HG02970 (cell line): ENCODE measurements around the gene FARP2.
"Not testable (repeated sequence)": the region's sequence is repeated elsewhere in the genome, so short reads cannot be mapped to it uniquely, and the experiment has no call there.

Experiments
- ATAC-seq: cut with Tn5 transposase; IDR thresholded peaks from one replicate; pipeline ENCODE4 v1.9.1; 2021; ENCODE audit warnings: mild to moderate bottlenecking, moderate library complexity, moderate number of reproducible peaks; ENCODE audit not compliant: unreplicated experiment, low FRiP score

The FARP2 gene

GRCh38 chr2:241500016-241500415, 143.9 kb downstream of the FARP2 start:
- no peak for ATAC-seq

DNA sequence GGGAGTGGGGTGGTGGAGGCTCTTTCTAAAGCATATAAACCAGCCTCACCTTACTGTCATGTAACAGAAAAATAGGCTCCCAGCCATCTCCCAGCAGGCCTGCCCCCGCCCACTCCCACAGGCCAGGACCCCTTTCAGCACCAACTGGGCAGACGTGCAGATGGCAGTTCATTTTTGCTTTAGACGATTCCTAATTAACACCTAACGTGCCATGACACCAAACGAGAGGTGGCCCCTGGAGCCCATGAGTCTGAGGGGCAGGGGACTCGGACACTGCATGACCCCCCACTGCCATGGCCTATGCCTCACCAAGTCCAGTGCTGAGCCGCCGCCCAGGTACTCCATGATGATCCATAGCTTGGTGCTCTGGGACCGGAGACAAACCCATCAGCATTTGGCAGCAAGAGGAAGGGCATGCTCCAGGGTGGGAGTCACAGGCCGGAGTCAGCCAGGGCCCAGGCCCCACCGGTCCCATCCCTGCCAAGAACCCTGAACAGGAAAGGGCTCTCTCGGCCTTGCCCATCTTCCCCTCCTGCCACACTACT, 144.4 kb downstream of the FARP2 start:
- ATAC-seq, result no peak

GRCh38 chr2:241501099-241501541, 145.0 kb downstream of the FARP2 start:
- no peak for ATAC-seq

GRCh38 chr2:241501551-241501950, 145.5 kb downstream of the FARP2 start:
- ATAC-seq, result no peak

DNA sequence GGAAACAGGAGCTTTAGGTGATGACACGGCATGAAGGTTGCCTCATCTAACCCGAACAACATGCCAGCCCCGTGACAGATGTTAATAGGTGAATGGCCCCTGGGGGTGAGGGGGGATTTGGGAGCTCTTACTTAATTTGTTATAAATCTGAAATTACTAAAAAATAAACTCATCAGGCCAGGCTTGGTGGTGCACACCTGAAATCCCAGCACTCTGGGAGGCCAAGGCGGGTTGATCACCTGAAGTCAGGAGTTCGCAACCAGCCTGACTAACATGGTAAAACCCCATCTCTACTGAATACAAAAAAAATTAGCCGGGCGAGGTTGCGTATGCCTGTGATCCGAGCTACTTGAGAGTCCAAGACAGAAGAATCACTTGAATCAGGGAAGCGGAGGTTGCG, 146.2 kb downstream of the FARP2 start:
- no peak for ATAC-seq

GRCh38 chr2:241503776-241504392, 147.8 kb downstream of the FARP2 start:
- ATAC-seq, result no peak

DNA sequence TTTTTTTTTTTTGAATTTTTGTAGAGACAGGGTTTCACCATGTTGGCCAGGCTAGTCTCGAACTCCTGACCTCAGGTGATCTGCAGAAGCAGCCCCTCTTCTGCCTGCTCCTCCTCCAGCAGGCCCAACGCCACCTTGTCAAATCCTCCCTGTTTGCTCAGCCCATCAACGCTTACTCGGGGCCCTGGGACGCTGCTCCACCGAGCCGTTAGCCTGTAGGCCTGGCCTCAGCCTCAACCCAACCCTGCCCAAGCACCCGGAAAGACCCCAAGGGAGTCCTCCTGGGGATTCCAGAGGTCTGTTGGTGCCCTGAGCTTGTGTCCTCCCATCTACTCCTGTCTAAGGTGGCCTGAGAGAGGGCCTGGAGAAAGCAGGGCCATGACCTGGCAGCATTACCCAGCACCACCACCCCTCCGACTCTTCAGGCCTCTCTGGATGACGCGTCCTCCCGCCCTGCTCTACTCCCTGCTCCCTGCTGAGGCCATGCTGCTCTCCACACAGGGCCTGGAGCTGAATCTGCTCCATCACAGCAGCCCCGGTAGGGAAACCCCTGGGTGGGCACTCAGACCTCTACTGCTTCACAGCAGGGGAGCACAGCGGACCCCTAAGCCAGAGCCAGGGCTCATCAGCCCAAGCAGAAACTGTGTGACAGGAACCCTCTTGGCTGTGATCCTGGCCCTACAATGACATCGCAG, 149.1 kb downstream of the FARP2 start:
- ATAC-seq, result no peak

- ATAC-seq, result no peak
These were observed 149.7 kb downstream of the FARP2 start for GRCh38 chr2:241505781-241506201.

DNA sequence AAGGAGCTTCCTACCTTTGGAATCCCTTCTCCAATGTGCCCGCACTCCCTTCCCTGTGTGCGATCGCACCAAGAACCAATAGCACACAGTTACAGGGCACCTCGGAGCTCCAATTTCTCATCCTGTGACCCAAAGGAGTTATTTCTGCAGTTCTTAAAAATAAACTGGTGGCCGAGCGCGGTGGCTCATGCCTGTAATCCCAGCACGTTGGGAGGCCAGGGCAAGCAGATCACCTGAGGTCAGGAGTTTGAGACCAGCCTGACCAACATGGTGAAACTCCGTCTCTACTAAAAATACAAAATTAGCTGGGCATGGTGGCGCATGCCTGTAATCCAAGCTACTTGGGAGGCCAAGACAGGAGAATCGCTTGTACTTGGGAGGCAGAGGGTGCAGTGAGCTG, 150.2 kb downstream of the FARP2 start:
- ATAC-seq, result not testable (repeated sequence)

GRCh38 chr2:241506793-241507429, 150.8 kb downstream of the FARP2 start:
- no peak for ATAC-seq

GRCh38 chr2:241507430-241508239, 151.6 kb downstream of the FARP2 start:
- ATAC-seq, result peak; percentile 7

GRCh38 chr2:241508240-241509154, 152.4 kb downstream of the FARP2 start, which contains the start of gene STK25:
Gene STK25 (minus strand): TSS chr2:241508584. CDS start chr2:241508035, 549 bp downstream.
- ATAC-seq, result peak; percentile 95

DNA sequence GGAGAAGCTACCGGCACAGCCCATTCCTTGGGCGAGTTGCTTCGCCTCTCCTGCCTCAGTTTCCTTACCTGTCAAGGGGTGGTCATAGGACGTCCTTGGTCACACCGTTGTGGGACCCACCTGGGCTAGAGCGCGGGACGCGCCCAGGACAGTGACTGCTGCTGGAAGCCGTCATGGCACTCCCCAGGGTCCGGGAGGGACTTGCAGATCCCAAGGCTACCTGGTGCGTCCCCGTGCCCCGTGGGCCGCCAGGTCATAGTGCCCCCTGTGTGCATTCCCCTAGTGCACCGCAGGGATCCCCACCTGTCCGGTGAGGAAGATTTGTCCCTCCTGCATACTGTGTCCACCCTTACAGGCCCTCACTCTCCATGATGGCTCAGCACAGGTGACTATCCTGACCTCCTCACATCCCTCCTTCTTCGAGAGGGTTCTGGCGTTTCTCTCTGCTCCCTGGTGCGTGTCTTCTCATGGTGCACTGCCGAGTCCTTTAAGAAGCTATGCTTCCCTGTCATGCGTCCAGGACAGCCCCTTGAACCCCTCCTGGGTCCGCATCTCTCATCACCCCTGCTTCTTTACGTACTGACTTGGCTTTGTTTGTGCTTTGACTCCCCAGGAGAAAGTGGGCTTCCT, 153.2 kb downstream of the FARP2 start:
- no peak for ATAC-seq

DNA sequence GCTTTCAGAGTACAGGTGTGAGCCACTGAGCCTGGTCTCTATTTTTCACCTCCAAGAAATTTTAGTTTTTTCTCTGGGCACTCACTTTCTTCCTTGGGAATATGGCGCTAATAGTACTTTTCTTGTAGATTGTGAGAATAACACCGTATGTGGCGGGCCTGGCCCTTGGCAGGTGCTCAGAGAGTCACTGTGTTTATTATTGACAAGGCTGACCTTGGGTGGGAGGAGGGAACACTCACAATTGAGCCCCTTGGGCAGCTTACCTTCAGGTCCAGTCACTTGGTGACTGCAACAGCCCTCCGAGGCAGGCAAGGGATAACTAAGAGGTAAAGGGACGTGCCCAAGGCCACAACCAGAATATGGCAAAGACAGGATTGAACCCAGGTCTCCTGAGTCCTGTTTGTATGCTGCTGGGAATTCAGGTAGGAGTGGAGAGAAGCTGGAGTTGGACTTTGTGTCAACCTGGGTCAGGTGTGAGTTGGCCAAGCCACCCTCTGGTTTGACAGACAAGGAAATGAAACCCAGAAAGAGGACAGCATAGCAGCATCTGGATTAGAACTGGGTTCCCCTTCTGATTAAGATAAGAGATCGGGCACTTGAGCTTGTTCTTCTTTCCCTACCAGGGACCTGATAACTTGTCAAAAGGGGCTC, 155.1 kb downstream of the FARP2 start:
- ATAC-seq, result no peak

- ATAC-seq, result no peak
These were observed 158.5 kb downstream of the FARP2 start for GRCh38 chr2:241514553-241514952.

GRCh38 chr2:241514986-241515737, 159.1 kb downstream of the FARP2 start:
- ATAC-seq, result no peak

GRCh38 chr2:241516520-241516965, 160.5 kb downstream of the FARP2 start:
- no peak for ATAC-seq

GRCh38 chr2:241517297-241517696, 161.2 kb downstream of the FARP2 start:
- no peak for ATAC-seq
